HG03064 (cell line): Measurements from ENCODE around the gene LMX1A.

ENCODE experiments used
- ATAC-seq: cut with Tn5 transposase; IDR thresholded peaks from one replicate; pipeline ENCODE4 v1.9.1; 2021; ENCODE audit warnings: low read depth; ENCODE audit not compliant: unreplicated experiment

Gene LMX1A

GRCh38 chr1:165281207-165281901 lies 75.2 kb downstream of the LMX1A start:
- no peak for ATAC-seq

DNA sequence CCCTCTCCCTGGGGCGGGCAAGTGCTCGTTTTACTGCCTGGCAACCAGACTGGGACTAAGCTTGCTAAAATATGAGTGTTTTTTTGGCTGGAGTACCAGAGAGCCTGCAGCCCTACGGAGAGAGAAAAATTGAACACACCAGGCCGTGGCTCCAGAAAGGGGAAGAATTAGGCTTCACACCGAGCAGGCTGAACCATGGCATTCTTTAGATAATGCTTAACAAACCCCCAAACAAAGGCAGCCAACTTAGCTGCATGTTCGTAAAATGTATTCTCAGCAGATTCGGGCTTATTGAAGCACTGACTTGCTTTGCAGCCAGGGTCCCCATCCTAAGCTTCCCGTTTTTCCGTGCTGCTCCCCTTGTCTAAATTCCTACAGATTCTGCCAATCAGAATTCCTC lies 76.6 kb downstream of the LMX1A start:
- no peak for ATAC-seq

DNA sequence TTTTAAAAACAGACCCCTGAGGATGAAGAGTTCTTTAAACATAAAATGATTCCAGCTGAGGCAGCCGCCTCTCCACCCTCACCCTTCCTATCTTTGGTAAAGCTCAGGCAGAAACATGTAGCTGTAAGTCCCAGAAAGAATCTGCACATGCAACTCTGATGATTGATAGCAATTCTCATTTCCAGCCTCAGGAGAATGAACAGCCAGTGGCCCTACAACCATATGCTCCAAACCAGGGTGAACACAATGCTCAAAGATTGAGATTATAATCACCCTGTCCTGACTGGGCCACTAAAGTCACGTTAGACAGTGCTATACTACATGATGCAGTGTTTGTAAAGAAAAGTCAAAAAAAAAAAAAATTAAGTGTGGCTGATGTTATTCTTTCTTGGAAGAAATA lies 80.2 kb downstream of the LMX1A start:
- ATAC-seq, result no peak

GRCh38 chr1:165265196-165265838 lies 91.2 kb downstream of the LMX1A start:
- no peak for ATAC-seq

GRCh38 chr1:165259706-165260428 lies 96.6 kb downstream of the LMX1A start:
- ATAC-seq, result no peak

- ATAC-seq, result no peak
These were observed 97.3 kb downstream of the LMX1A start for GRCh38 chr1:165259236-165259635.

DNA sequence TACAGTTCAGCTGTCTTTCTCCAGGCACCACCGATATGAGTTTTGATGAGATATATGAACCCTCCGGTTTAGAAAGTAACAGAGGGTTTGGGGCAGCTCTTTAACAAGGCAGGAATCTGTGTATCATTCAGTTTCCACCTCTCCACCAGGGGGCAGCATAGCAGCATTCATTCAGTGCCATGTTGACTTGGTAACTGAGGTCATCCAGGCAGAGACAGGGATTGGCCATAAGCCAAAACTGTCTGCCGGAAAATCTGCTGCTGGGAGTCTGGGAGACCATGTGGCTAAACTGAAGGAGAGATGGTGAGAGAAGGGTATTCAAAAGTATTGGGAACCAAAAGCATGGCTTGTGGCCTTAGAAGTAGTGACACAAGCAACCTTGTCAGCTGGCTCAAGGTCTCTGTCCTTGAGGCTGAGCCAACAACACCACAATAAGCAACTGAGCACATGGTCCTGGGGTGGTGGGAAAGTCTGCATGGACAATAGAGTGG lies 98.5 kb downstream of the LMX1A start:
- no peak for ATAC-seq

- no peak for ATAC-seq
These were observed 101.5 kb downstream of the LMX1A start for GRCh38 chr1:165254896-165255625.

- ATAC-seq, result no peak
These were observed 102.1 kb downstream of the LMX1A start for GRCh38 chr1:165254376-165254775.

- no peak for ATAC-seq
These were observed 102.7 kb downstream of the LMX1A start for GRCh38 chr1:165253818-165254254.

DNA sequence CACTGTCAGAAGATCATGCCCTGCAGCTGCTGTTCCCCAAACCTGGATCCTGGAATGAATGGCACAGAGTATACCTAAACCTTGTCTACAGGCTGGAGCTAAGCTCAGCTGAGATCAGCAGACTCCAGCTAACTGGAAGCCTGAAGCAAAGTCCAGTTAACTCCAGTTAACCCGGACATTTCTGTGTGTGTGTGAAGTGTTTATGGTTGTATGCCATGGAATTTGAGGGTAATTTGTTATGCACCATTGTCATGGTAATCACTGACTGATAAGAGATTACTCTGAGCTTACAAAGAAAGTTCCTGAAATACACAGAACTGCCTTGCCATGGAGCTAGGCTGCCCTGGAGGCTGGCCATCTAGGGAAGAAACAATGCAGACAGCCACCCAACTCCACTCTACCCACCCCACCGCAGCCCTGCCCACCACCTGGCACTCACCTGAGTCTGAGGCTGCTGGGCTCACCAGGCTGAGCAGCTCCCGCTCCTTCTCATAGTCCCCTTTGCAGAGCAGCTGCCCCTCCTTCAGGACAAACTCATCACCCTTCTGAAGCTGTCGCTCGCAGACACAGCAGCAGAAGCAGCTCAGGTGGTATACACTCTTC lies 107.4 kb downstream of the LMX1A start:
- ATAC-seq, result no peak

- no peak for ATAC-seq
These were observed 114.6 kb downstream of the LMX1A start for GRCh38 chr1:165241952-165242351.

DNA sequence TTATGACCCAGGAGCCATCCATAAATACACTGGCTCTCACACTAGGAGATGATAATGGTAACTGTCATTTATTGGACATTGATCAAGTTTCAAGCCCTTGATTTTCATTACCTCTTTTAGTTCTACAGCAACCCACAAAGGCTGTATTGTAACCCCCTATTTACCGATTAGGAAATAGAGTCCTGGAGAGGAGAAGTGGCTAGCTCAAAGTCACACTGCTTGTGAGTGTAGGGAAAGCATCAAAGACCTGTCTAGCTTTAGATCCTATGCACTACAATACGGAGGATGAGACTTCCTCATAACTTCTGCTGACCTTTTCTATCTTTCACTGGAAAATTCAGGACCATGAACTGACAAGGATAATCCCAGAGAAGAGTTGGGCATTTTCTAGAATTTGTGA lies 115.2 kb downstream of the LMX1A start:
- ATAC-seq, result no peak

DNA sequence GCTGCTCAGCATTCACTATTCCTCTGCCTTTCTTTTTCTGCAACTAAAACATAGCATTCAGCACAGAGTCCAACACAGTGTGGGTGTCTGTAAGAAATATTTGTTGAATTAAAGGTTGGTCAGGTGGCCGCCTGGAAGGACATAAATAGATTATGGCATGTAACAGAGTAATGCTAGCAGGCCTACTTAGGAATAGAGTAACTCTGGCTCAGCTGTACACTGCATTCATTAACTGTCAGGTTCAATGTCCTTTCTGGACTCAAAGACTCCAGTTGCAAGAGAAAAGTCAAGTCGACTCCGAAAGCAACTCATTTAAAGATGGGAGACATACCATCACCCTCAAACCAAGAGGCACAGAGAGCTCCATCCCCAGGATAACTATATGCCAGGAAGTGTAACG lies 116.0 kb downstream of the LMX1A start:
- no peak for ATAC-seq

DNA sequence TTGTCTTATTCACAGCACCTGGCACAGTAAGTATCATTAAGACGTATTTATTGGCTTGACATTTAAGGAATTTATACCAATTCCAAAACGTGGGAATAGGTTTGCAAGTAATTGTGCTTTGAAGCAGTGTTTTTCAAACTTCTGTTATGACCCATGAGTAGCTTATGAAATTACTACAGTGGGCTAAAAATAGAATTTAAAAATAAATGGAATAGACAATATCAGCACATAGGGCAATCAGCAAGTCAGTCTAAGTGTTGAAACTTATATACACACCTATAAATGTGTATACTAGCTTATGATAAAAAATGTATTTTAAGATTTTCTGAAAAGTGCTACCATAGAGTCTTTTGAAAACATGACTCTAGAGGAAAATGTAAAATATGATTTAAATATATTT lies 116.6 kb downstream of the LMX1A start:
- no peak for ATAC-seq

- no peak for ATAC-seq
These were observed 120.7 kb downstream of the LMX1A start for GRCh38 chr1:165235777-165236291.

GRCh38 chr1:165235155-165235776 lies 121.2 kb downstream of the LMX1A start:
- ATAC-seq, result no peak

GRCh38 chr1:165234149-165234548 lies 122.4 kb downstream of the LMX1A start:
- no peak for ATAC-seq

DNA sequence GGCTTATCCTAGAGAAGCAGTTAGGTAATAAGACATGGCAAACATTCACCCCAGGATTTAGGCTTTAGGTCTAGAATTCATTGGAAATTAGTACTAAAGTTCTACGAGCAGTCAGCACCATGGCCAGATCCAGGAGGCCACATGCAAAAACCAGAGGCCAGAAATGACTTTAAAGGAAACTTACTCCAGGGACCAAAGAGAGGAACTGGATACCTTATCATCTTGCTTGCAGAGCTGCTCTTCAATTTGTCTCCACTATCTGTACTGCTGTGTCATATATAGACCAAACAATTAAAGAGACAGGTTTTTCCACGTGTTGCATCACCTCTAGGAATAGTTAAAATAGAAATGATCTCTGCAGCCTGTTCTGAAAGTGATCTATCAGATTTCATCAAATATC lies 127.8 kb downstream of the LMX1A start:
- no peak for ATAC-seq

DNA sequence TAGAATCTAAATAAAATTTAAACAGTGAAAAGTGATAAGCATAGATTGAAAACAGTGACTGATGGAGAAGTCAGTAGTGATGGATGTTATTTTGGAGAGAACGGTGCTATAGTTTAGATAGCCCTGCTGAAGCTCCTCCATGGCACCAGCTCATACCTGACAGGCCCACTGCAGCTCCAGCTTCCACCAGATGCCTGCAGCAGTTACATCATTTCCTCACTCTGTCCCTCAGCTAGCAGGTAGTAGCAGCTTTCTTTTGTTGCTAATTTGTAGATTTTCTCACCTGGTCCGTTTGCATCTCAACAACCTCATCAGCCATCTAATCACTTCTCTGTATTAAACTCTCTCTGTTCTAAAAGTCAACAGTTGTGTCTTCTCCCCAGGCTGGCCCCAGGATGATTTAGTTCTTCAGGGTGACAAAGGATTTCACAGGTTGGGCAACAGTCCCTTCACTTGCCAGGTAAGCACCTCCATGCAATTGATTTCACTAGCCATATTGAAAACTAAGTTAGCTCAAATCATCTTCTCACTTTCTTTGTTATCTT lies 128.3 kb downstream of the LMX1A start:
- no peak for ATAC-seq
